Ramos (cell line): ENCODE measurements around the gene COX4I2.
"Not testable (repeated sequence)": the region's sequence is repeated elsewhere in the genome, so short reads cannot be mapped to it uniquely, and the experiment has no call there.

ENCODE experiments used
- in situ Hi-C: fragments of 300-500 bp; cut with MboI; formaldehyde crosslinking; loops from one replicate; pipeline ENCODE4 v1.14.3; 2022; ENCODE audit warnings: low sequenced_read_pairs; ENCODE audit not compliant: unreplicated experiment

The COX4I2 gene

GRCh38 chr20:31606804-31607639 is 30.7 kb upstream of the COX4I2 start:
- in situ Hi-C loops: no loop called here

GRCh38 chr20:31607640-31608250 is 30.0 kb upstream of the COX4I2 start:
- in situ Hi-C loops: no loop called here

- in situ Hi-C loops: no loop called here
Measured at GRCh38 chr20:31608251-31608945, 29.3 kb upstream of the COX4I2 start.

- in situ Hi-C loops: loop anchor here (5.0 kb wide), 1 partner anchor 50 kb away; no protein-coding TSS in a partner anchor
Measured at GRCh38 chr20:31612271-31612640, 25.5 kb upstream of the COX4I2 start.

GRCh38 chr20:31615416-31615815 is 22.3 kb upstream of the COX4I2 start:
- in situ Hi-C loops: no loop called here

- in situ Hi-C loops: no loop called here
Measured at GRCh38 chr20:31617432-31618104, 20.1 kb upstream of the COX4I2 start.

- in situ Hi-C loops: no loop called here
Measured at GRCh38 chr20:31620246-31620645, 17.5 kb upstream of the COX4I2 start.

GRCh38 chr20:31623123-31623505 is 14.6 kb upstream of the COX4I2 start:
- in situ Hi-C loops: not testable (repeated sequence)

- in situ Hi-C loops: not testable (repeated sequence)
Measured at GRCh38 chr20:31626534-31626933, 11.2 kb upstream of the COX4I2 start.

- in situ Hi-C loops: not testable (repeated sequence)
Measured at GRCh38 chr20:31628057-31628456, 9.7 kb upstream of the COX4I2 start.

- in situ Hi-C loops: loop anchor here (10.0 kb wide), 1 partner anchor 95 kb away; the partner anchor contains the start of gene BCL2L1
Measured at GRCh38 chr20:31630187-31630790, 7.4 kb upstream of the COX4I2 start.

- in situ Hi-C loops: loop anchor here (10.0 kb wide), 1 partner anchor 92 kb away; the partner anchor contains the start of gene BCL2L1
Measured at GRCh38 chr20:31632548-31633338, 5.0 kb upstream of the COX4I2 start.

GRCh38 chr20:31633339-31633914 is 4.3 kb upstream of the COX4I2 start:
- in situ Hi-C loops: loop anchor here (10.0 kb wide), 1 partner anchor 91 kb away; the partner anchor contains the start of gene BCL2L1

GRCh38 chr20:31638317-31638716 is 605 bp downstream of the COX4I2 start:
- in situ Hi-C loops: loop anchor here (10.0 kb wide), 1 partner anchor 86 kb away; the partner anchor contains the start of gene BCL2L1

GRCh38 chr20:31638816-31639215 is 1.1 kb downstream of the COX4I2 start:
- in situ Hi-C loops: loop anchor here (10.0 kb wide), 1 partner anchor 86 kb away; the partner anchor contains the start of gene BCL2L1

GRCh38 chr20:31640259-31640658 is 2.5 kb downstream of the COX4I2 start:
- in situ Hi-C loops: no loop called here

GRCh38 chr20:31641391-31641790 is 3.7 kb downstream of the COX4I2 start:
- in situ Hi-C loops: no loop called here

- in situ Hi-C loops: no loop called here
Measured at GRCh38 chr20:31642837-31643236, 5.1 kb downstream of the COX4I2 start.

- in situ Hi-C loops: no loop called here
Measured at GRCh38 chr20:31643522-31643921, 5.8 kb downstream of the COX4I2 start.
